SHP77 (cell line): Measurements from ENCODE around the gene PCBP3.
"Not testable (repeated sequence)": the region's sequence is repeated elsewhere in the genome, so short reads cannot be mapped to it uniquely, and the experiment has no call there.

Experiments used
- DNase-seq, 2 experiments: peaks; one replicate each; lab custom pipeline; 2025; lab: John Stamatoyannopoulos, UW

Gene PCBP3

DNA sequence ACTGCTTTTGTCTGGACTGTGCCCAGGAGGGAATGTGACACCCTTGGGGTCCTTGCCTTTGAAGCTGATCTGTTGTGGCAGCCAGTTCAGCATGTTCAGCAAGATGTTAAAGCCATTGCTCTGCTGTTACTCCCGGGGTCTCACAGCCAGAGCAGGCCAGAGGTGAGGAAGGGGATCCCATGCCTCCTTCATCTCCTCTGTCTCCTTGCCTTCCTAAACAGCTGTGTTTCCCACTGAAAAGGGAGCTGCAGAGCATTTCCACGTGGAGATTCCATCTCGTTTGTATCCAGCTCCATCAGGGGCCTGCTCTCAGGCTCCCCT is 202.2 kb downstream of the PCBP3 start:
- DNase-seq, result no peak

DNA sequence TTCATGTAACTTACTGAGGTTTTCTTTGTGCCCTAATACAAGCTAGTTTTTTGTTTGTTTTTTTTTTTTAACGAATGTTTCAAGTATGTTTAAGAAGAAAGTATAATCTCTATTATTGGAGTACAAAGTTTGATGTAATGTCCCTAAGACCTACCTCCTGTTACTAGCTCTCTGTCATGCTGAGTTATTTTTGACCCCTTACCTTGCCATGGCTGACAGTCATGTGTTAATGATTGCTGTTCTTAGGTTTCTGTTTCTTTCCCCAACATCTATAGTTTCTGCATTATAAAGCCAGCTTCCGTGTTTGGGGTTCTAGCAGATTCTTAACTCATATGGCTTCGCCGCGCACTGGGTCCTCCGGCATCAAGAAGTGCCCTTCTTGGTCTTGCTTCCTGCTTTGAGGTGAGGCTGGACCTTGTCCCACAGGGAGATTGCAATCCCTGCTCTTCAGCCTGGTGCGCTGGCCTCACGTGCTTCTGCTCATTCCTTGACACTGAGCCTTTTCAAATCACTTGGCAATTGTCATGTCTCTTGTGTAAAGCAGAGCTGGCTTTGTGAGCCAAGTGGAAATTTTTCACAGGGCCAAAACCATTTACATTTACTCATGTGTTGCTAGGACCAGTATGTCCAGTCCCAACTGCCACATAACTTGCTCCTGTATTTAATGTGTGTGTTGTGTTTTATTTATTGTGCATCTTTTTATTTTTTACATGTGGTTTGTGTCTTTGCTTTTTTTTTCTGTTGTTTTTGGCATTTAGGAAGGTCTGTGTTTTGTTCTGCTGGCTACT is 203.0 kb downstream of the PCBP3 start:
- DNase-seq, result no peak

- DNase-seq, result no peak
Measured at GRCh38 chr21:45847870-45848269, 204.3 kb downstream of the PCBP3 start.

- no peak for DNase-seq
Measured at GRCh38 chr21:45848331-45848730, 204.8 kb downstream of the PCBP3 start.

DNA sequence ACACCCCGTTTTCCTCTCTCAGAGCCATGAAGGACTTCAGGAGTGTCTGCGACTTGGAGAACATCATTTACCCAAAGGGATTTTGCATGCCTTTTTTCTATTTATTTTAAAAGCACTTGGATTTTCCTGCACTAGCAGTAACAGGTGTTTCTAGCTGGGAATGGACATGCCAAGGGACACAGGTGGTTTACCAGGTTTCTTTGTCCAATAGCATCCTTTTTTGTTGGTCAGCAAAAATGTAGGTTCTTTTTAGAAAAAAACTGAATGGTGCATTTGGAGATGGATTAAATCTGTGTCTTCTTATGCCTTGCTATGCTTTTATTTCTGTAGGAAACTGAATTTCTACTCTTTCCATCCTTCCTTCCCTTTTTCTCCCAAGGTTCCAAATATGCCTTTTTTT is 205.3 kb downstream of the PCBP3 start:
- no peak for DNase-seq

DNA sequence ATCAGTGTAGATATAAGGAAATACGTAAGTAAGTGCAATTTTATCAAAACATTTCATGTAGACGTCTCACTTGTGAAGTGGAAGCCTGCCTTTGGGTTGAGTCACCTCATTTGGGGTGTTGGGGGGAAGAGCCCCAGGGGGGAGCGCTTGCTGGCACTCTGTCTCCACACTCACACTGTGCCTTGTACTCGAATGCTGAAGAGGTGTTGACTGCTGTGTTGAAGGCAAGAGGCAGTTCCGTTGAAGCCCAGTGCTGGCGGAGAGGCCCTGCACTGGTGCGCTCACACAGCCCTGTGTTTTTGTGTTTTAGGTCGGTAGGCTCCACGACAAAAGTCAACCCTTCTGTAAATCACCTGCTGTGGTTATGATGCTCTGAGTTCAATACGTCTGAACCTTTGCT is 206.1 kb downstream of the PCBP3 start:
- no peak for DNase-seq

- no peak for DNase-seq
Measured at GRCh38 chr21:45850181-45850580, 206.7 kb downstream of the PCBP3 start.

DNA sequence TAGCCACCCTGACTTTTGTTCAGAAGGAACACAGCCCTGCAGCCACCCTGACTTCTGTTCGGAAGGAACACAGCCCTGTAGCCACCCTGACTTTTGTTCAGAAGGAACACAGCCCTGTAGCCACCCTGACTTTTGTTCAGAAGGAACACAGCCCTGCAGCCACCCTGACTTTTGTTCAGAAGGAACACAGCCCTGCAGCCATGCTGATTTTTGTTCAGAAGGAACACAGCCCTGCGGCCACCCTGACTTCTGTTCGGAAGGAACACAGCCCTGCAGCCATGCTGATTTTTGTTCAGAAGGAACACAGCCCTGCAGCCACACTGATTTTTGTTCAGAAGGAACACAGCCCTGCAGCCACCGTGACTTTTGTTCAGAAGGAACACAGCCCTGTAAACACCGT is 208.9 kb downstream of the PCBP3 start:
- DNase-seq, result not testable (repeated sequence)

- DNase-seq, result no peak
Measured at GRCh38 chr21:45852886-45853400, 209.4 kb downstream of the PCBP3 start.

GRCh38 chr21:45853703-45854342 is 210.3 kb downstream of the PCBP3 start:
- no peak for DNase-seq

DNA sequence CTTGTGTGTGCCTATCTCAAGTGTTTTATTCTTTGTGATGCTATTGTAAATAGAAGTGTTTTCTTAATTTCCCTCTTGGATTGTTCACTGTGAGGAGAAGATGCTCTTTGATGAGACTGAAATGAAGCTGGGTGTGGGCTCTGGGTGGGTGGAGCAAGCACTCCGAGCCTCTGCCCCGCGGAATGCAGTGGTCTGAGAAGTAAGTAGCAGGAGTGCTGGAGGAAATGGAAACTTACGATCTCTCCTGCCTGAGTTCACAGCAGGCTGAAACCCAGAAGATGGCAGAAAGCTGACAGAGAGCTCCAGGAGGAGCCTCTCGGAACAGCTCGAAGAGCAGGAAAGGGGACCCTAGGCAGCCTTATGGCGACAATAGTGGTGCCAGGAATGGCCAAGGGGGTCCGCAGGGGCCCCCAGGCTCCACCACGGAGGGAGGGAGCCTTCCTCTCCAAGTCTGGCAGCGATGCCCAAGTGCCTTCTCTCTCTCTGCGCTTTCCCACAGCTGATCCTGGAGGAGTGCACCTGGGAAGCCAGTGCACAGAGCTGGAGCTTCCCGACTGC is 211.2 kb downstream of the PCBP3 start:
- no peak for DNase-seq

GRCh38 chr21:45855248-45855811 is 211.8 kb downstream of the PCBP3 start:
- DNase-seq, result no peak

DNA sequence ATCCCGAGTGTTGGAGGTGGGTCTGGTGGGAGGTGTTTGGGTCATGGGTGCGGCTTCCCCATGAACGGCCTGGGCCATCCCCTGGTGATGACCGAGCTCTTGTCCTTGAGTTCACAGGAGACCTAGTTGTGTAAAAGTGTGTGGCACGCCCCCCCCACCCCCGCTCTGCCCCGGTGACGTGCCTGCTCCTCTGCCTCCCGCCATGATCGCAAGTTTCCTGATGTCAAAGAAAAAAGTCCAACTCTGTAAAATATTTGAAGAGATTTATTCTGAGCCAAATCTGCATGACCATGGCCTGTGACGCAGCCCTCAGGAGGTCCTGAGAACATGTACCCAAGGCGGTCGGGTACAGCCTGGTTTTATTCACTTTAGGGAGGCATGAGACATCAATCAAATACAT is 212.9 kb downstream of the PCBP3 start:
- no peak for DNase-seq

DNA sequence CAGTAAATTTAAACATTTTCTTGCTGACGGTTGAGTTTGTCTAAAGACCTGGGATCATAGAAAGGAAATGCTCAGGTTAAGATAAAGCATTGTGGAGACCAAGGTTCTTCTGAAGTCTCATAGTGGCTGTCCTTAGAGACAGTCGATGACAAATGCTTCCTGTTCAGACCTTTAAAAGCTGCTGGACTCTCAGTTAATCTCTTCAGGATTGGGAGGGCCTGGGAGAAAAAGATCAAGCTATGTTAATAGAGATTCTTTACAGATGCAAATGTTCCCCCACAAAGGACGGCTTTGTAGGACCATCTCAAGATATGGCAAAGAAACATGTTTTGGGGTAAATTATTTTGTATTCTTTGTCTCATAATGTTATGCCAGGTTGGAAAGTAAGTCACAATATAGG is 213.4 kb downstream of the PCBP3 start:
- no peak for DNase-seq

DNA sequence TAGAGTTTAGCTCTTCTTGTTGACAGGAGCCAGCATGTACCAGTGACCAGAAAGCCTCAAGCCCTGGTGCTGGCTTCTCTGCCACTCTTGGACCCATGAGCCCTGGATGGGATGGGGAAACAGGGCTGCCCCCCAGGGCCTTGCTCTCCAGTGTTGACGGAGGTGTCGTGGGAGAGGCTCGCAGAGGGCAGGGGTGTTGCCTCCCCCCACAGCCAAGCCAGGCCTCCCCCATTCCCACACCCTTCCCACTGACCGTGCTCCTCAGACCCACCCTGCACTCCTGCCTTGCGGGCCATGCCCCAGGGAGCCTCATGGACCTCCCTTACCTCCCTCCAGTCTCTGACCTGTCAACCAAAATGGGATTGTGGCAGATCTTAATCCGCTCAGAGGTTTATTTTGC is 214.2 kb downstream of the PCBP3 start:
- no peak for DNase-seq

DNA sequence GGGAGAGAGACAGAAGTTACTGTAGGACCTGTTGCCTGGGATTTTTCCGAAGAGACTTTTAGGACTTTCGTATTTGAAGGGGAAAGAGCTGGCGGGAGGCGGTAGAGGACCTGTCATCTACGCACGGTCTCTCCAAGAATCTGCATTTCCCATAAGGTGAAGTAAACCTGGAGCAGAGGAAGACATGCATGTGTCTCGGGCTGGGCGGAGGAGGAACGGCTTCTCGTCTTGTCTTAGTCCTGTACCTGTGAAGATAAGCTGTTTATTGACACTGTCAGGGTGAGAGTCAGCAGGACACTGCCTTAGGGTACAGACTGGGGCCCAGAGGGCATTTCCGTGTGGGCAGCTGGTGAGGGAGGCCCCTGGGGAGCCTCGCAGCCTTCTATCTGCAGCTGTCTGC is 214.7 kb downstream of the PCBP3 start:
- DNase-seq, result no peak

DNA sequence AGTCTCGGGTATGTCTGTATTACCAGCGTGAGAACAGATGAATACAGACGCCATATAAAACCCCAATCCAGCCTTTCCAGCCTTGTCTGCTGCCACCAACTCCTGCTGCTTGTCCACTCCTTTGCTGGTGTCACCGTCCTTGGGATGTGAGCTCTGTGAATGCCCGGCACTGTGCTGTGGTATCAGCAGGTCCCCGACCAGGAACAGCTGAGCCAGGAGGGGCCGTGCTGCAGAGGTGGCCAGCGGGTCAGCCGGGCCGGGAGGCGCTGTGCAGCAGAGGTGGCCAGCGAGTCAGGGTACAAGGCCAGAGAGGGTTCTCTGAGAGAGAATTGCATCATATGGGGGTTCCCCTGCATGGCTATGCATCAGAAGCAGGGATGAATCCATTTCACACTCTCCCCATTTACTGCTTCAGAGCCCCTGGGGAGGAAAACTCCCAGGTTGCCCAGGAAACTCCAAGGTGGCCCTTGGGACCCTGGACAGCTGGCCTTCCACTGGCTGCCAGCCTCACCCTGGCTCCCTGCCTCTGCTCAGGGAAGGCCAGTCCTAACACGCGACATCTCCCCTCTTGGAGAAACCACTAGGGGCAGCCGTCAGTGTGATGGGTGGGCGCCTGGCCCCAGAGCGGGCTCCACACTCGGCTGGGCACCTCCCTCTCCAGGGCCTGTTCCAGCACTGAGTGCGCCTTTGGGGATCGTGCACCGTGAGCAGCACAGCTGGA is 215.7 kb downstream of the PCBP3 start:
- DNase-seq, result no peak

GRCh38 chr21:45859762-45860357 is 216.3 kb downstream of the PCBP3 start:
- DNase-seq, result no peak

- DNase-seq, result no peak
Measured at GRCh38 chr21:45860493-45861155, 217.1 kb downstream of the PCBP3 start.

DNA sequence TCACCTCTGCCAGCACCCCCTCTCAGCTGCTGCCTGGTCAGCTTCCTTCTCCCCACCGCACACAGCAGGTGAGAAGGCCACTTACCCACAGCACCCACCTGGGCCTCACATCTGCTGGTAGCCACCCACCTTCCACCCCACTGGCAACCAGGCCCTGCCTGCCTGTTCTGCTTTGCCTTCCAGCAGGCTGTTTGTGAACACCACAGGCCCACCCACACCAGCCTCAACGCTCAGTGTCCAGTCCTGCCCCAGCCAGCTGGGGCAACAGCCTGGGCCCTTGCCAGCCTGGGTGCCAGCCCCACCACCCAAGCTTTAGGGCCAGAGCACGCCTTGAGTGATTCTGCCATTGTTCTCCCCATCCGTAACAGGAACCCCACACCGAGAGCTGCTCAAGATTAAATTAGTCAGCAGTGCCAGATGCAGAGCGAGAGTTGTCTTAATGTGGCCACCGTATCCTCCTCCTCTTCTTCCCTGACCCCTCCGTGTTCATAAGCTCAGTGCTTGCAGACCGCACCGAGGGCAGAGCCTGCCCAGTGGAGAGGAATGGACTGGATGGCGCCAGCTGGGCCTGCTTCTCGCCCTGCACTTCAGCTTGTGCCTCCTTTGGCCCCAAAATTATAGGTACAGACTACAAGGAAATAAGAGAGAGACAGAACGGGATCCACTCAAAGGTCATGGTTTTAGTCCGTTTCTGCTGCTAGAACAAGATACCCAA is 217.8 kb downstream of the PCBP3 start:
- no peak for DNase-seq
